Spleen (tissue), 11 donors: Measurements from ENCODE around the gene DRD5. TPM values are rescaled to one million over a fixed set of nuclear protein-coding genes. Genes with fewer than 3 reads are reported as not detected.

Experiments used
- DNase-seq: peaks from one replicate; pipeline ENCODE4 v3.0.0-alpha.2; 2020
- H3K27ac ChIP-seq, 8 donors: fragments of 200-600 bp; sonication (generic) in 7 of 8; 1 replicate in 4 of 8; 2 replicates in 4 of 8; pipeline versions ENCODE4 v1.5.0 to v1.8.0; 2016 to 2021; ENCODE audit warnings: inconsistent platforms in 4 of 8, mild to moderate bottlenecking in 4 of 8, moderate library complexity in 1 of 8
- H3K27me3 ChIP-seq, 7 donors: fragments of 200-600 bp; sonication (generic) in 6 of 7; replicated peaks in 1 of 7; 1 replicate in 4 of 7; 2 replicates in 3 of 7; pipeline versions ENCODE4 v1.5.0 to v1.8.0; 2016 to 2021; ENCODE audit warnings: inconsistent platforms in 3 of 7, mild to moderate bottlenecking in 1 of 7
- H3K36me3 ChIP-seq, 6 donors: fragments of 200-600 bp; sonication (generic) in 5 of 6; 1 replicate in 4 of 6; 2 replicates in 2 of 6; pipeline versions ENCODE4 v1.5.0 to v1.8.0; 2016 to 2021; ENCODE audit warnings: inconsistent platforms in 2 of 6
- H3K4me1 ChIP-seq, 6 donors: fragments of 200-600 bp; sonication (generic) in 5 of 6; 1 replicate in 3 of 6; 2 replicates in 3 of 6; pipeline versions ENCODE4 v1.5.0 to v1.8.0; 2016 to 2021; ENCODE audit warnings: inconsistent platforms in 3 of 6
- H3K4me3 ChIP-seq, 8 donors: fragments of 200-600 bp; sonication (generic) in 7 of 8; 1 replicate in 4 of 8; 2 replicates in 4 of 8; pipeline versions ENCODE4 v1.5.0 to v1.8.0; 2016 to 2021; ENCODE audit warnings: inconsistent platforms in 4 of 8, mild to moderate bottlenecking in 4 of 8, moderate library complexity in 2 of 8
- H3K9me3 ChIP-seq, 8 donors: fragments of 200-600 bp; sonication (generic) in 7 of 8; 1 replicate in 4 of 8; 2 replicates in 4 of 8; pipeline versions ENCODE4 v1.5.0 to v1.8.0; 2016 to 2021; ENCODE audit warnings: inconsistent platforms in 4 of 8
- POLR2A ChIP-seq, 3 donors: fragments of 450-650 bp; IDR thresholded peaks; one replicate each; pipeline ENCODE4 v1.5.1; 2017; ENCODE audit warnings: antibody characterized with exemption in 3 of 3, mild to moderate bottlenecking in 1 of 3
- POLR2AphosphoS5 ChIP-seq, 3 donors: sonication (generic); formaldehyde crosslinking; IDR thresholded peaks; one replicate each; pipeline ENCODE4 v1.5.1; 2017; ENCODE audit warnings: antibody characterized with exemption in 3 of 3
- WGBS, 5 donors: extraction: QIAGEN DNeasy Blood & Tissue Kit in 3 of 5; methylation state at CpG; one replicate each; pipeline versions ENCODE4 v1.1.5 to v1.1.7; 2013 to 2018; 5-methylcytosine and 5-hydroxymethylcytosine counted together
- intact Hi-C: fragments of 100-400 bp; cut with DNase I; formaldehyde crosslinking; loops from one replicate; pipeline ENCODE4 v1.15.0; 2023; ENCODE audit warnings: low total_unique reads
- polyA plus RNA-seq, 3 donors: library from polyadenylated mRNA; stranded (reverse); fragments of 200-250 nt; gene quantifications; one replicate each; pipeline ENCODE4 v1.2.1, GENCODE V29; 2013
- small RNA-seq, 4 donors: library from RNA; depleted of rRNA; stranded (forward); fragments of <200 nt; gene quantifications; one replicate each; pipeline ENCODE3, GENCODE V24; 2016
- total RNA-seq, 7 donors: library from RNA; depleted of rRNA in 3 of 7; stranded (reverse); fragments of >200 nt in 3 of 7; fragmentation: NEBNext Ultra II Directional in 4 of 7; extraction: Animal tissue kit (Norgen Biotek cat#: 25700) in 4 of 7; gene quantifications; one replicate each; pipeline versions ENCODE4 v1.1.0 to v1.2.1, GENCODE V29; 2016 to 2021
- TF ChIP-seq, protein P1 (sequence below), 11 experiments: fragments of 200-600 bp in 7 of 11; fragments of 450-650 bp in 4 of 11; sonication (generic) in 4 of 11; IDR thresholded peaks in 8 of 11; conservative IDR thresholded peaks in 3 of 11; 1 replicate in 7 of 11; 2 replicates in 4 of 11; pipeline versions ENCODE4 v1.4.0 to v1.8.0; 2016 to 2021; ENCODE audit warnings: antibody characterized with exemption in 11 of 11, inconsistent platforms in 4 of 11, mild to moderate bottlenecking in 1 of 11
- donor health status: healthy with polysubstance abuse.
- donor health status: DM: no; HTN: no; CAD: no; lungs with moderate emphysema.
- donor health status: DM: no; HTN: no; CAD: no.
- donor health status: Bipolar disorder and iron deficiency.
- donor health status: healthy.
- donor health status: DM: no; HTN: no; CAD: no.
- donor health status: DM: yes; HTN: yes; CAD: no.

DRD5 gene
- total and polyA plus RNA-seq, 10 donors: not detected

DNA sequence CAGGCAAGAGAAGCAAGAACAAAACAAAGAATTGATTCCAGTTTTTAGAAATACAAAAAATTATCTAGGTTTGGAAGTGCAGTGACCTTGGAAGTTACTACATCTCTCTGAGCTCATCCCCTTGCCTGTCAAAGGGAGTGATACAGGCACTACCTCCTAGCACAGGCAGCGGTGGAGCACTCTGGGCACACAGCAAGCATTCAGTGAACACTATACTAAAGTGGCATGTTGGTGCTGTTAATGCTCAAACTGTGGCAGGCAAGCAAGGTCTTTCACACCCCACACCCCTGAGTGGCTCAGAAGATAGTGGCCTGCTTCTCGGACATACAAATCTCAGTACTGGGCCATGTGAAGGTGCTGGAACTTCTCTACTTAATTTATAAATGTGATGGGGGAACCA, 51.2 kb downstream of the DRD5 start:
- H3K4me3 ChIP-seq: no peak overlapping the region
- H3K36me3 ChIP-seq: peaks cover 0 to 8% (median 0%) of the 10 kb centered on the region in 6 donors
- intact Hi-C loops: no loop called here
- no peak overlapping the region for H3K27ac ChIP-seq
- H3K27me3 ChIP-seq: no peaks in the 10 kb centered on the region
- DNase-seq: no peak
- 79 to 90% (median 86%) methylated on average over 2 of the region's 2 CpGs for WGBS, 5 donors
- no peaks in the 10 kb centered on the region for H3K9me3 ChIP-seq
- H3K4me1 ChIP-seq: no peaks in the 10 kb centered on the region
- TF ChIP-seq, protein P1, sequence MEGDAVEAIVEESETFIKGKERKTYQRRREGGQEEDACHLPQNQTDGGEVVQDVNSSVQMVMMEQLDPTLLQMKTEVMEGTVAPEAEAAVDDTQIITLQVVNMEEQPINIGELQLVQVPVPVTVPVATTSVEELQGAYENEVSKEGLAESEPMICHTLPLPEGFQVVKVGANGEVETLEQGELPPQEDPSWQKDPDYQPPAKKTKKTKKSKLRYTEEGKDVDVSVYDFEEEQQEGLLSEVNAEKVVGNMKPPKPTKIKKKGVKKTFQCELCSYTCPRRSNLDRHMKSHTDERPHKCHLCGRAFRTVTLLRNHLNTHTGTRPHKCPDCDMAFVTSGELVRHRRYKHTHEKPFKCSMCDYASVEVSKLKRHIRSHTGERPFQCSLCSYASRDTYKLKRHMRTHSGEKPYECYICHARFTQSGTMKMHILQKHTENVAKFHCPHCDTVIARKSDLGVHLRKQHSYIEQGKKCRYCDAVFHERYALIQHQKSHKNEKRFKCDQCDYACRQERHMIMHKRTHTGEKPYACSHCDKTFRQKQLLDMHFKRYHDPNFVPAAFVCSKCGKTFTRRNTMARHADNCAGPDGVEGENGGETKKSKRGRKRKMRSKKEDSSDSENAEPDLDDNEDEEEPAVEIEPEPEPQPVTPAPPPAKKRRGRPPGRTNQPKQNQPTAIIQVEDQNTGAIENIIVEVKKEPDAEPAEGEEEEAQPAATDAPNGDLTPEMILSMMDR (IDR thresholded peaks at IDR 0.05 in 8 of 11, conservative IDR thresholded peaks at IDR 0.05 in 3 of 11): no peak
- TF ChIP-seq POLR2A (IDR thresholded peaks at IDR 0.05): no peak
- TF ChIP-seq POLR2AphosphoS5 (IDR thresholded peaks at IDR 0.05): no peak

DNA sequence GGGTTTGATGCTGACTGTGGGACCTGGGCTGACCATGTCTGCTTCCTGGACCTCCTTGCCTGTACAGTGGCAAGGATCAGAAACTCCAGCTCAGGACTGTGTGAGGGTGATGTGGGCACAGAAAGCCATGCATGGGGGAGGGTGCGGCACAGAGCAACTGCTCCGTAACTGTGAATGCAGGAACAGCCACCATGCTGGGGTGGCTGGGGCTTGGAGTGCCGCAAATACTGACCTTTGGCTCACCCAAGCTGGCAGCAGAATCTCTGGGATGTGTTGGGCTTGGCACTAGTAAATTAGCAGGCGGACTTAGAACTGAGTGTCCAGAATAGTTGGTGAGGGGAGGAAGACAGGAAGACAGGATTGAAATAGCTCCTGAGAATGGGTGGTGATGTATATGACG, 52.0 kb downstream of the DRD5 start:
- Histone ChIP-seq H3K4me1 (no peaks in the 10 kb centered on the region), H3K36me3 (peaks cover 0 to 8% (median 0%) of the 10 kb centered on the region in 6 donors), H3K9me3 (peaks cover 0 to 3% (median 0%) of the 10 kb centered on the region in 8 donors), H3K27ac (no peak overlapping the region), H3K27me3 (no peaks in the 10 kb centered on the region), H3K4me3 (no peak overlapping the region)
- intact Hi-C loops: no loop called here
- no peak for DNase-seq
- WGBS, 5 donors: 87 to 96% (median 91%) methylated on average over 5 of the region's 5 CpGs
- TF ChIP-seq POLR2AphosphoS5 (IDR thresholded peaks at IDR 0.05) (no peak), POLR2A (IDR thresholded peaks at IDR 0.05) (no peak)
- TF ChIP-seq, protein P1 (IDR thresholded peaks at IDR 0.05 in 8 of 11, conservative IDR thresholded peaks at IDR 0.05 in 3 of 11): no peak

Small RNA genes within 50 kb of the gene (small RNA-seq; reads per million reads assigned to genes)
- gene RNA5SP154: 0 reads per million in 4 donors

Other genes starting within 250 kb of the DRD5 start
- gene SLC2A9, start 239.9 kb downstream of the DRD5 start, total RNA-seq: 1 to 10 TPM; 4.6 to 8.8 (median 5.8) TPM
- gene SLC2A9, start 239.9 kb downstream of the DRD5 start, polyA plus RNA-seq: 1 to 10 TPM; 1.2 to 1.9 (median 1.5) TPM